HepG2 (cell line): Measurements from ENCODE around the gene PCGF3. TPM values are rescaled to one million over a fixed set of nuclear protein-coding genes. Genes with fewer than 3 reads are reported as not detected.

ENCODE experiments used
- ATF7 ChIP-seq, 2 experiments: fragments of 450-650 bp in 1 of 2; sonication (generic) in 1 of 2; formaldehyde crosslinking in 1 of 2; IDR thresholded peaks; 2 replicates each; pipeline versions ENCODE4 v1.4.0 to v1.6.1; 2016 to 2020; ENCODE audit warnings: antibody characterized with exemption in 1 of 2, mild to moderate bottlenecking in 1 of 2, missing genetic modification reagents in 1 of 2
- DMTF1 ChIP-seq: sonication (generic); formaldehyde crosslinking; IDR thresholded peaks from 2 replicates; pipeline ENCODE4 v1.4.0; 2020; ENCODE audit warnings: mild to moderate bottlenecking, missing genetic modification reagents
- FOXA1 ChIP-seq, 2 experiments: fragments of 450-650 bp in 1 of 2; sonication (generic) in 1 of 2; formaldehyde crosslinking in 1 of 2; IDR thresholded peaks; 2 replicates each; pipeline versions ENCODE4 v1.4.0 to v1.6.1; 2016 to 2020; ENCODE audit warnings: missing genetic modification reagents in 1 of 2
- FOXC1 ChIP-seq: sonication (generic); formaldehyde crosslinking; IDR thresholded peaks from 2 replicates; pipeline ENCODE4 v1.8.0; 2022; ENCODE audit warnings: mild to moderate bottlenecking, missing genetic modification reagents, borderline replicate concordance
- KLF11 ChIP-seq: IDR thresholded peaks from 2 replicates; pipeline ENCODE4 v1.6.1; 2016; ENCODE audit warnings: missing compliant biosample characterization
- KLF16 ChIP-seq, 2 experiments: sonication (generic) in 1 of 2; formaldehyde crosslinking in 1 of 2; IDR thresholded peaks; 2 replicates each; pipeline versions ENCODE4 v1.6.1 to v1.8.0; 2016 to 2023; ENCODE audit warnings: missing genetic modification reagents in 2 of 2, missing compliant biosample characterization in 1 of 2
- KLF6 ChIP-seq: IDR thresholded peaks from 2 replicates; pipeline ENCODE4 v1.8.0; 2016; ENCODE audit warnings: missing biosample characterization, missing genetic modification reagents
- MLX ChIP-seq: IDR thresholded peaks from 2 replicates; pipeline ENCODE4 v1.6.1; 2016
- MXI1 ChIP-seq: IDR thresholded peaks from 3 replicates; pipeline ENCODE4 v1.6.1; 2012; ENCODE audit warnings: low read depth, low read length, inconsistent platforms, borderline replicate concordance
- REPIN1 ChIP-seq: sonication (generic); formaldehyde crosslinking; IDR thresholded peaks from 2 replicates; pipeline ENCODE4 v1.8.0; 2022; ENCODE audit warnings: missing genetic modification reagents, low read depth, mild to moderate bottlenecking, borderline replicate concordance
- TBL1XR1 ChIP-seq: fragments of 150-350 bp; IDR thresholded peaks from 2 replicates; pipeline ENCODE4 v1.6.1; 2014; ENCODE audit warnings: borderline replicate concordance, low read length; ENCODE audit not compliant: partially characterized antibody
- YEATS4 ChIP-seq: sonication (generic); formaldehyde crosslinking; IDR thresholded peaks from 2 replicates; pipeline ENCODE4 v1.4.0; 2020; ENCODE audit warnings: missing genetic modification reagents, borderline replicate concordance
- ZBTB20 ChIP-seq: sonication (generic); formaldehyde crosslinking; IDR thresholded peaks from 2 replicates; pipeline ENCODE4 v1.8.1; 2023; ENCODE audit warnings: missing genetic modification reagents, low read depth, mild to moderate bottlenecking, borderline replicate concordance
- ZBTB33 ChIP-seq: sonication (generic); formaldehyde crosslinking; IDR thresholded peaks from 2 replicates; pipeline ENCODE4 v1.4.0; 2020; ENCODE audit warnings: missing genetic modification reagents
- ZNF414 ChIP-seq: sonication (generic); formaldehyde crosslinking; IDR thresholded peaks from 2 replicates; pipeline ENCODE4 v1.5.0; 2020; ENCODE audit warnings: missing genetic modification reagents
- ZNF770 ChIP-seq: sonication (generic); formaldehyde crosslinking; IDR thresholded peaks from 2 replicates; pipeline ENCODE4 v1.5.0; 2020; ENCODE audit warnings: mild to moderate bottlenecking, missing genetic modification reagents
- ZNF784 ChIP-seq: sonication (generic); formaldehyde crosslinking; IDR thresholded peaks from 2 replicates; pipeline ENCODE4 v1.5.1; 2020; ENCODE audit warnings: missing genetic modification reagents, mild to moderate bottlenecking, borderline replicate concordance
- ZNF792 ChIP-seq: IDR thresholded peaks from 2 replicates; pipeline ENCODE4 v1.6.1; 2016
- polyA plus RNA-seq, 8 experiments: library from polyadenylated mRNA; depleted of rRNA in 3 of 8; stranded (reverse) in 7 of 8; unstranded in 1 of 8; fragments of >200 nt; fragmentation: Illumina TruSeq in 4 of 8; extraction: Trizol in 4 of 8; gene quantifications; 2 replicates each; pipeline versions ENCODE4 v1.2.1 to v1.2.3, GENCODE V29; 2011 to 2016; ENCODE audit warnings: low read depth in 4 of 8, missing spikeins in 1 of 8, mixed read lengths in 1 of 8; ENCODE audit not compliant: insufficient read depth in 1 of 8
- total RNA-seq, 5 experiments: library from RNA; depleted of rRNA; stranded (reverse); fragments of >200 nt; fragmentation: Illumina TruSeq; extraction: Trizol; gene quantifications; 2 replicates each; pipeline ENCODE4 v1.2.3, GENCODE V29; 2016; ENCODE audit warnings: low read depth in 1 of 5

PCGF3 gene
- total and polyA plus RNA-seq, 2 of the 13 experiments (the other 11 are each of a cell fraction or from before 2014, with no cell fraction given) = 28.6 to 66.2 TPM

- TF ChIP-seq ZNF770 (CRISPR knock-in tag) (0 out of 2 replicates have a peak, but pooled peaks have one; percentile 27), FOXA1 (IDR thresholded peaks at IDR 0.05) (0 out of 2 replicates have a peak, but pooled peaks have one; percentile 32), FOXA1 (CRISPR knock-in tag; IDR thresholded peaks at IDR 0.05) (peak; percentile 97), ZBTB33 (CRISPR knock-in tag) (peak; percentile 66; the same call in 1 of the 2 replicates), DMTF1 (CRISPR knock-in tag) (no peak), MXI1 (peak; percentile 61; the same call in 2 of the 3 replicates), ZNF792 (CRISPR knock-in tag) (peak; percentile 27; the same call in 1 of the 2 replicates), TBL1XR1 (no peak), ZBTB20 (peak; percentile 61; the same call in 1 of the 2 replicates), ATF7 (IDR thresholded peaks at IDR 0.05) (no peak), ATF7 (CRISPR knock-in tag; IDR thresholded peaks at IDR 0.05) (no peak), KLF11 (CRISPR knock-in tag) (0 out of 2 replicates have a peak, but pooled peaks have one; percentile 49), ZNF784 (no peak), KLF16 (CRISPR knock-in tag; IDR thresholded peaks at IDR 0.05) (peak in 1 of 2 experiments; percentile 88; a peak in 2 of 4 replicates), REPIN1 (CRISPR knock-in tag) (0 out of 2 replicates have a peak, but pooled peaks have one; percentile 23), ZNF414 (CRISPR knock-in tag) (0 out of 2 replicates have a peak, but pooled peaks have one; percentile 79), KLF6 (CRISPR knock-in tag) (peak; percentile 78; the same call in 1 of the 2 replicates), FOXC1 (CRISPR knock-in tag) (peak; percentile 34; the same call in 1 of the 2 replicates), YEATS4 (CRISPR knock-in tag) (no peak), MLX (CRISPR knock-in tag) (peak; percentile 99)
Measured at GRCh38 chr4:692771-693554, 12.7 kb upstream of the PCGF3 start (continued).
